ENCODE data around the gene GZMM. TPM values are rescaled to one million over a fixed set of nuclear protein-coding genes. Genes with fewer than 3 reads are reported as not detected.

The GZMM gene
- total and polyA plus RNA-seq, 2 of the 13 experiments (the other 11 are each of a cell fraction or from before 2014, with no cell fraction given) = 0.07 TPM; not detected in 1

GRCh38 chr19:531009-531752 lies 12.7 kb upstream of the GZMM start (continued):
- TF ChIP-seq, protein P1, sequence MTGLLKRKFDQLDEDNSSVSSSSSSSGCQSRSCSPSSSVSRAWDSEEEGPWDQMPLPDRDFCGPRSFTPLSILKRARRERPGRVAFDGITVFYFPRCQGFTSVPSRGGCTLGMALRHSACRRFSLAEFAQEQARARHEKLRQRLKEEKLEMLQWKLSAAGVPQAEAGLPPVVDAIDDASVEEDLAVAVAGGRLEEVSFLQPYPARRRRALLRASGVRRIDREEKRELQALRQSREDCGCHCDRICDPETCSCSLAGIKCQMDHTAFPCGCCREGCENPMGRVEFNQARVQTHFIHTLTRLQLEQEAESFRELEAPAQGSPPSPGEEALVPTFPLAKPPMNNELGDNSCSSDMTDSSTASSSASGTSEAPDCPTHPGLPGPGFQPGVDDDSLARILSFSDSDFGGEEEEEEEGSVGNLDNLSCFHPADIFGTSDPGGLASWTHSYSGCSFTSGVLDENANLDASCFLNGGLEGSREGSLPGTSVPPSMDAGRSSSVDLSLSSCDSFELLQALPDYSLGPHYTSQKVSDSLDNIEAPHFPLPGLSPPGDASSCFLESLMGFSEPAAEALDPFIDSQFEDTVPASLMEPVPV (CRISPR knock-in tag; IDR thresholded peaks at IDR 0.05) = peak; percentile 49; the same call in 1 of the 2 replicates
- TF ChIP-seq TMF1 (CRISPR knock-in tag; IDR thresholded peaks at IDR 0.05; ENCODE audit: low read depth) (peak; percentile 90), CEBPB (IDR thresholded peaks at IDR 0.05; ENCODE audit: borderline replicate concordance, low read depth, low read length) (no peak), SOX5 (CRISPR knock-in tag; IDR thresholded peaks at IDR 0.05; ENCODE audit: borderline replicate concordance) (peak; percentile 15; the same call in 1 of the 2 replicates), ATF2 (CRISPR knock-in tag; IDR thresholded peaks at IDR 0.05) (0 out of 2 replicates have a peak, but pooled peaks have one; percentile 39), ZNF619 (CRISPR knock-in tag; IDR thresholded peaks at IDR 0.05) (peak; percentile 87; the same call in 1 of the 2 replicates), SP5 (CRISPR knock-in tag; IDR thresholded peaks at IDR 0.05; ENCODE audit: borderline replicate concordance, low read depth) (no peak), ZBTB1 (CRISPR knock-in tag; IDR thresholded peaks at IDR 0.05; ENCODE audit: borderline replicate concordance) (no peak), TBX2 (CRISPR knock-in tag; IDR thresholded peaks at IDR 0.05; ENCODE audit: borderline replicate concordance) (0 out of 2 replicates have a peak, but pooled peaks have one; percentile 80), ZNF343 (CRISPR knock-in tag; IDR thresholded peaks at IDR 0.05) (peak; percentile 88), ZNF776 (CRISPR knock-in tag; IDR thresholded peaks at IDR 0.05) (peak; percentile 83; the same call in 1 of the 2 replicates), SAP130 (CRISPR knock-in tag; IDR thresholded peaks at IDR 0.05; ENCODE audit: low read depth) (peak; percentile 77), MTF2 (CRISPR knock-in tag; IDR thresholded peaks at IDR 0.05; ENCODE audit: borderline replicate concordance) (no peak), PPARG (CRISPR knock-in tag; conservative IDR thresholded peaks at IDR 0.05) (no peak), SALL1 (CRISPR knock-in tag; IDR thresholded peaks at IDR 0.05) (peak; percentile 70), EEA1 (CRISPR knock-in tag; IDR thresholded peaks at IDR 0.05; ENCODE audit: borderline replicate concordance) (0 out of 2 replicates have a peak, but pooled peaks have one; percentile 58), NAIF1 (CRISPR knock-in tag; IDR thresholded peaks at IDR 0.05; ENCODE audit: borderline replicate concordance) (no peak), ZFY (CRISPR knock-in tag; IDR thresholded peaks at IDR 0.05) (peak; percentile 29; the same call in 1 of the 2 replicates), HNF4G (IDR thresholded peaks at IDR 0.05; ENCODE audit: borderline replicate concordance, low read depth, low read length) (0 out of 2 replicates have a peak, but pooled peaks have one; percentile 2), HNF4G (CRISPR knock-in tag; IDR thresholded peaks at IDR 0.05; ENCODE audit: borderline replicate concordance, low read depth) (no peak), U2AF1 (optimal IDR thresholded peaks at IDR 0.05; ENCODE audit: low read depth, low read length) (no peak), ZNF761 (CRISPR knock-in tag; conservative IDR thresholded peaks at IDR 0.05) (peak; percentile 51; the same call in 1 of the 2 replicates)
- TF ChIP-seq, protein P2, sequence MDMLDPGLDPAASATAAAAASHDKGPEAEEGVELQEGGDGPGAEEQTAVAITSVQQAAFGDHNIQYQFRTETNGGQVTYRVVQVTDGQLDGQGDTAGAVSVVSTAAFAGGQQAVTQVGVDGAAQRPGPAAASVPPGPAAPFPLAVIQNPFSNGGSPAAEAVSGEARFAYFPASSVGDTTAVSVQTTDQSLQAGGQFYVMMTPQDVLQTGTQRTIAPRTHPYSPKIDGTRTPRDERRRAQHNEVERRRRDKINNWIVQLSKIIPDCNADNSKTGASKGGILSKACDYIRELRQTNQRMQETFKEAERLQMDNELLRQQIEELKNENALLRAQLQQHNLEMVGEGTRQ (IDR thresholded peaks at IDR 0.05; ENCODE audit: low read depth, low read length) = no peak
- TF ChIP-seq, protein P2 (CRISPR knock-in tag; IDR thresholded peaks at IDR 0.05; ENCODE audit: borderline replicate concordance) = no peak
- TF ChIP-seq, protein P3, sequence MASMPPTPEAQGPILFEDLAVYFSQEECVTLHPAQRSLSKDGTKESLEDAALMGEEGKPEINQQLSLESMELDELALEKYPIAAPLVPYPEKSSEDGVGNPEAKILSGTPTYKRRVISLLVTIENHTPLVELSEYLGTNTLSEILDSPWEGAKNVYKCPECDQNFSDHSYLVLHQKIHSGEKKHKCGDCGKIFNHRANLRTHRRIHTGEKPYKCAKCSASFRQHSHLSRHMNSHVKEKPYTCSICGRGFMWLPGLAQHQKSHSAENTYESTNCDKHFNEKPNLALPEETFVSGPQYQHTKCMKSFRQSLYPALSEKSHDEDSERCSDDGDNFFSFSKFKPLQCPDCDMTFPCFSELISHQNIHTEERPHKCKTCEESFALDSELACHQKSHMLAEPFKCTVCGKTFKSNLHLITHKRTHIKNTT (CRISPR knock-in tag; IDR thresholded peaks at IDR 0.05) = no peak

All from HepG2 (cell line).